G401 (cell line): ENCODE data around the gene PSMD11. TPM values are rescaled to one million over a fixed set of nuclear protein-coding genes. Genes with fewer than 3 reads are reported as not detected.
A peak's percentile ranks its signal among the peaks of the same experiment; 100 is the strongest.
"Not testable (repeated sequence)": the region's sequence is repeated elsewhere in the genome, so short reads cannot be mapped to it uniquely, and the experiment has no call there.

Experiments
- DNase-seq: peaks from one replicate; pipeline ENCODE4 v3.0.0-alpha.2; 2015; ENCODE audit warnings: low spot score
- in situ Hi-C: cut with HindIII; loops from 2 replicates; pipeline ENCODE4 v1.10.0; 2016; ENCODE audit warnings: low sequenced_read_pairs, mixed read lengths
- total RNA-seq: library from RNA; depleted of rRNA; stranded (reverse); fragments of >200 nt; shearing (Covaris generic); gene quantifications from 2 replicates; pipeline ENCODE4 v1.2.3, GENCODE V29; 2014; rRNA removed

PSMD11 gene
- 105 and 214 TPM in 2 replicates for total RNA-seq

- DNase-seq = peak; percentile 97
- in situ Hi-C loops = no loop called here
These were observed at the start of gene PSMD11 for GRCh38 chr17:32444301-32445073. TSS of gene PSMD11 (plus strand) at chr17:32444510. CDS start at chr17:32444524, 14 bp downstream.

- in situ Hi-C loops = no loop called here
- DNase-seq = no peak
These were observed 48.0 kb upstream of the PSMD11 start for GRCh38 chr17:32396343-32396742.

GRCh38 chr17:32398946-32399345 lies 45.4 kb upstream of the PSMD11 start:
- no peak for DNase-seq
- in situ Hi-C loops = no loop called here

- DNase-seq, in situ Hi-C loops: not testable (repeated sequence)
These were observed 34.2 kb upstream of the PSMD11 start for GRCh38 chr17:32410085-32410484.

- no peak for DNase-seq
- in situ Hi-C loops = no loop called here
These were observed 17.4 kb upstream of the PSMD11 start for GRCh38 chr17:32426894-32427293.

GRCh38 chr17:32429598-32429997 lies 14.7 kb upstream of the PSMD11 start:
- in situ Hi-C loops = no loop called here

GRCh38 chr17:32440722-32441121 lies 3.6 kb upstream of the PSMD11 start:
- in situ Hi-C loops = no loop called here
- DNase-seq = no peak

More at GRCh38 chr17:32429598-32429997, 14.7 kb upstream of the PSMD11 start:
- no peak for DNase-seq

GRCh38 chr17:32441886-32442285 lies 2.4 kb upstream of the PSMD11 start:
- in situ Hi-C loops = no loop called here
- no peak for DNase-seq

- in situ Hi-C loops = no loop called here
- DNase-seq = no peak
These were observed 446 bp upstream of the PSMD11 start for GRCh38 chr17:32443827-32444300.

GRCh38 chr17:32445074-32445415 lies 735 bp downstream of the PSMD11 start:
- in situ Hi-C loops = no loop called here
- peak; percentile 19 for DNase-seq

GRCh38 chr17:32445497-32445896 lies 1.2 kb downstream of the PSMD11 start:
- no peak for DNase-seq
- in situ Hi-C loops = no loop called here

GRCh38 chr17:32445971-32446370 lies 1.7 kb downstream of the PSMD11 start:
- DNase-seq = no peak
- in situ Hi-C loops = no loop called here

GRCh38 chr17:32446949-32447348 lies 2.6 kb downstream of the PSMD11 start:
- no peak for DNase-seq
- in situ Hi-C loops = no loop called here

- in situ Hi-C loops = no loop called here
- DNase-seq = no peak
These were observed 5.7 kb downstream of the PSMD11 start for GRCh38 chr17:32449963-32450362.

GRCh38 chr17:32450379-32450778 lies 6.1 kb downstream of the PSMD11 start:
- not testable (repeated sequence) for DNase-seq

GRCh38 chr17:32451879-32452278 lies 7.6 kb downstream of the PSMD11 start:
- DNase-seq = no peak
- in situ Hi-C loops = no loop called here

More at GRCh38 chr17:32450379-32450778, 6.1 kb downstream of the PSMD11 start:
- in situ Hi-C loops = not testable (repeated sequence)

GRCh38 chr17:32452281-32452680 lies 8.0 kb downstream of the PSMD11 start:
- no peak for DNase-seq
- in situ Hi-C loops = no loop called here

- in situ Hi-C loops = no loop called here
- DNase-seq = no peak
These were observed 9.1 kb downstream of the PSMD11 start for GRCh38 chr17:32453370-32453769.

GRCh38 chr17:32458371-32458770 lies 14.1 kb downstream of the PSMD11 start:
- in situ Hi-C loops = no loop called here
- DNase-seq = no peak

- DNase-seq = no peak
- in situ Hi-C loops = no loop called here
These were observed 15.7 kb downstream of the PSMD11 start for GRCh38 chr17:32460054-32460453.

GRCh38 chr17:32461498-32461852 lies 17.2 kb downstream of the PSMD11 start:
- in situ Hi-C loops = no loop called here
- no peak for DNase-seq
